Suprapubic skin (tissue), 4 donors: ENCODE measurements around the gene LLGL2. TPM values are rescaled to one million over a fixed set of nuclear protein-coding genes. Genes with fewer than 3 reads are reported as not detected.

ENCODE experiments used
- DNase-seq, 2 donors: peaks; one replicate each; pipeline ENCODE4 v3.0.0-alpha.2; 2019; ENCODE audit warnings: low spot score in 2 of 2
- H3K27ac ChIP-seq: fragments of 200-600 bp; sonication (generic); one replicate; pipeline ENCODE4 v1.5.1; 2019
- H3K27me3 ChIP-seq: fragments of 200-600 bp; sonication (generic); one replicate; pipeline ENCODE4 v1.5.1; 2019
- H3K36me3 ChIP-seq: fragments of 200-600 bp; sonication (generic); one replicate; pipeline ENCODE4 v1.5.1; 2019
- H3K4me1 ChIP-seq: fragments of 200-600 bp; sonication (generic); one replicate; pipeline ENCODE4 v1.5.1; 2019
- H3K4me3 ChIP-seq: fragments of 200-600 bp; sonication (generic); one replicate; pipeline ENCODE4 v1.5.1; 2019; ENCODE audit warnings: mild to moderate bottlenecking
- H3K9me3 ChIP-seq: fragments of 200-600 bp; sonication (generic); one replicate; pipeline ENCODE4 v1.5.1; 2019
- EP300 ChIP-seq: sonication (generic); formaldehyde crosslinking; IDR thresholded peaks from one replicate; pipeline ENCODE4 v1.6.1; 2017; ENCODE audit warnings: antibody characterized with exemption
- POLR2A ChIP-seq, 2 donors: fragments of 450-650 bp; IDR thresholded peaks; one replicate each; pipeline ENCODE4 v1.6.1; 2017; ENCODE audit warnings: antibody characterized with exemption in 2 of 2, mild to moderate bottlenecking in 2 of 2, moderate library complexity in 2 of 2
- POLR2AphosphoS5 ChIP-seq, 3 donors: sonication (generic); formaldehyde crosslinking; IDR thresholded peaks; one replicate each; pipeline ENCODE4 v1.6.1; 2017; ENCODE audit warnings: antibody characterized with exemption in 3 of 3
- WGBS: methylation state at CpG from one replicate; pipeline ENCODE4 v1.1.5; 2018; 5-methylcytosine and 5-hydroxymethylcytosine counted together
- total RNA-seq, 4 donors: library from RNA; depleted of rRNA; stranded (reverse); fragments of >200 nt; gene quantifications; one replicate each; pipeline ENCODE4 v1.1.0, GENCODE V29; 2016
- TF ChIP-seq, protein P1 (sequence below), 2 donors: fragments of 200-600 bp in 1 of 2; fragments of 450-650 bp in 1 of 2; sonication (generic) in 1 of 2; IDR thresholded peaks; one replicate each; pipeline ENCODE4 v1.5.1; 2016 to 2019; ENCODE audit warnings: antibody characterized with exemption in 2 of 2, mild to moderate bottlenecking in 1 of 2, moderate library complexity in 1 of 2

The LLGL2 gene
- total RNA-seq, 4 donors from 2014 or later = 75.3 to 114 (median 78.4) TPM

DNA sequence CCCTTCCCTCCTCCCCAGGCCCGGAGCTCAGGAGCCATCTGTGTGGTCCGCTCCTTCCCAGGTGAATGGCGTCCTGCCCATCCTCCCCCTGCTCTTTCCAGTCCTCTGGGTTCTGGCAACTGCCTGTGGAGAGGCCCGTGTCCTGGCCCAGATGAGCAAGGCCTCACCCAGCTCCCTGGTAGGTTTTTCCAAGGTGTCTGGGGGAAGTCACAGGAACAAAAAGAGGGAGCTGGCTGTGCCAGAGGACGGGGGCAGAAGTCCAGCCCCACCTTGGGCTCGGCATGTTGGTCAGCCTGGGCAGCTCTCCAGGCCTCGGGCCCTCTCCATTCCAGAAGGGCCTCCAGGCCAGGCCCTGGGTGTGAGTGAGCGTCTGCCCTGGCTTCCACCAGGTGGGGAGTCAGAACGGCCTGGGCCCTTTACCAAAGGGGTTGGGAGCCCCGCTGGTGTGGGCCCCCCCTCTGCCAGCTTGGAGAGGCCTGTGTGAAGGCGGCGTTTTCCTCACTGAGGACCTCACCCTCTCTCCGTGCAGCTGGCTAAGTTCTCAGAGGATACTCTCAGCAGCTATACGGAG lies 35.2 kb upstream of the LLGL2 start:
- Histone ChIP-seq H3K27ac (no peak overlapping the region), H3K36me3 (peaks cover 51% of the 10 kb centered on the region), H3K4me1 (peaks cover 25% of the 10 kb centered on the region), H3K9me3 (no peaks in the 10 kb centered on the region), H3K4me3 (no peak overlapping the region), H3K27me3 (no peaks in the 10 kb centered on the region)
- 65% methylated on average over 10 of the region's 14 CpGs for WGBS
- no peak for DNase-seq
- TF ChIP-seq POLR2AphosphoS5 (IDR thresholded peaks at IDR 0.05) (no peak), EP300 (no peak), POLR2A (IDR thresholded peaks at IDR 0.05) (no peak)
- TF ChIP-seq, protein P1, sequence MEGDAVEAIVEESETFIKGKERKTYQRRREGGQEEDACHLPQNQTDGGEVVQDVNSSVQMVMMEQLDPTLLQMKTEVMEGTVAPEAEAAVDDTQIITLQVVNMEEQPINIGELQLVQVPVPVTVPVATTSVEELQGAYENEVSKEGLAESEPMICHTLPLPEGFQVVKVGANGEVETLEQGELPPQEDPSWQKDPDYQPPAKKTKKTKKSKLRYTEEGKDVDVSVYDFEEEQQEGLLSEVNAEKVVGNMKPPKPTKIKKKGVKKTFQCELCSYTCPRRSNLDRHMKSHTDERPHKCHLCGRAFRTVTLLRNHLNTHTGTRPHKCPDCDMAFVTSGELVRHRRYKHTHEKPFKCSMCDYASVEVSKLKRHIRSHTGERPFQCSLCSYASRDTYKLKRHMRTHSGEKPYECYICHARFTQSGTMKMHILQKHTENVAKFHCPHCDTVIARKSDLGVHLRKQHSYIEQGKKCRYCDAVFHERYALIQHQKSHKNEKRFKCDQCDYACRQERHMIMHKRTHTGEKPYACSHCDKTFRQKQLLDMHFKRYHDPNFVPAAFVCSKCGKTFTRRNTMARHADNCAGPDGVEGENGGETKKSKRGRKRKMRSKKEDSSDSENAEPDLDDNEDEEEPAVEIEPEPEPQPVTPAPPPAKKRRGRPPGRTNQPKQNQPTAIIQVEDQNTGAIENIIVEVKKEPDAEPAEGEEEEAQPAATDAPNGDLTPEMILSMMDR (IDR thresholded peaks at IDR 0.05) = no peak

DNA sequence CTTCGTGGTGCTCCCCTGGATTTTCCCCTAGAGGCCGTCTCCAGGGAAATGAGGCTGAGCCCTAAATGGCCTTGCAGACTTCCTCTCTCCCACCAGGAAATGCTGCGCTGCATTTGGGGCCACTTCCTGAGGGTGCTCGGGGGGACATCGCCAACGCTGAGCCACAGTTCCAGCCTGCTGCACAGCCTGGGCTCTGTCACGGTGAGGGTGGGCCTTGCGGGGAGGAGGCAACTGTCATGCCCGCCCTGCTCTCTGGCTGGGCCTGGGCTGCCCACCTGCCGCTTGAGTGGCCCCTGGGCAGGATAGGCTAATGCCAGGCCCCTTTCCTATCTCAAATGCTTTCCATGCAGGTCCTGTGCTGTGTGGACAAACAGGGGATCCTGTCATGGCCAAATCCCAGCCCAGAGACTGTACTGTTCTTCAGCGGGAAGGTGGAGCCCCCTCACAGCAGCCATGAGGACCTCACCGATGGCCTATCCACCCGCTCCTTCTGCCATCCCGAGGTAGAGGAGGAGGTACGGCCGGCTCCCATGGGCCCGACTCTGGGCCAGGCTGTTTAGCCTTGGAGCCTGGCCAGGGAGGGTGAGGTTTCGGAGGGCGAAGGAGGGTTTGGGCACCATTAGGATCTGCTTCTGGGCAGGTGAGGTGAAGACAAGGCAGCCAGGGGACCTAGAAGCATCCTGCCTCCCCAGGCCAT lies 34.4 kb upstream of the LLGL2 start:
- 76% methylated on average over 3 of the region's 19 CpGs for WGBS
- TF ChIP-seq, protein P1 (IDR thresholded peaks at IDR 0.05) = no peak
- TF ChIP-seq EP300 (no peak), POLR2AphosphoS5 (IDR thresholded peaks at IDR 0.05) (no peak), POLR2A (IDR thresholded peaks at IDR 0.05) (no peak)
- H3K36me3 ChIP-seq = peaks cover 57% of the 10 kb centered on the region
- no peak overlapping the region for H3K27ac ChIP-seq
- H3K4me1 ChIP-seq = peaks cover 20% of the 10 kb centered on the region
- no peak for DNase-seq
- H3K4me3 ChIP-seq = no peak overlapping the region
- H3K27me3 ChIP-seq = no peaks in the 10 kb centered on the region
- no peaks in the 10 kb centered on the region for H3K9me3 ChIP-seq

GRCh38 chr17:75491680-75492079 lies 33.8 kb upstream of the LLGL2 start:
- Histone ChIP-seq H3K36me3 (peaks cover 57% of the 10 kb centered on the region), H3K27ac (no peak overlapping the region)

DNA sequence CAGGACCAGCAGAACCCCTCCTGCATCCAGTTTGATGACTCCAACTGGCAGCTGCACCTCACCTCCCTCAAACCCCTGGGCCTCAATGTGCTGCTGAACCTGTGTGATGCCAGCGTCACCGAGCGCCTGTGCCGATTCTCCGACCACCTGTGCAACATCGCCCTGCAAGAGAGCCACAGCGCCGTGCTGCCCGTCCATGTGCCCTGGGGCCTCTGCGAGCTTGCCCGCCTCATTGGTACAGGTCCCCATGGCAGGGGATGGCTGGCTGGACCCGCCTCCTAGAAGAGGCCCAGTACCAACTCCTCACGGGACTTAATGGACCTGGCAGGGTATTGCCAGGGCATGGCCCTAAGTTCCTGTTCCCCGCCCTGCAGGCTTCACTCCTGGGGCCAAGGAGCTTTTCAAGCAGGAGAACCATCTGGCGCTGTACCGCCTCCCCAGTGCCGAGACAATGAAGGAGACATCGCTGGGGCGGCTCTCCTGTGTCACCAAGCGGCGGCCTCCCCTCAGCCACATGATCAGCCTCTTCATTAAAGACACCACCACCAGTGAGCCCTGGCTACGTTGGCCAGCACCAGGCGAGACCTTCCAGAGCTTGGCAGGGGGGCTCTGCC lies 32.8 kb upstream of the LLGL2 start:
- Histone ChIP-seq H3K27ac (no peak overlapping the region), H3K9me3 (no peaks in the 10 kb centered on the region), H3K36me3 (peaks cover 65% of the 10 kb centered on the region), H3K4me3 (no peak overlapping the region), H3K4me1 (peaks cover 6% of the 10 kb centered on the region), H3K27me3 (no peaks in the 10 kb centered on the region)
- WGBS = 85% methylated on average over 8 of the region's 23 CpGs
- TF ChIP-seq POLR2A (IDR thresholded peaks at IDR 0.05) (no peak), EP300 (no peak), POLR2AphosphoS5 (IDR thresholded peaks at IDR 0.05) (no peak)
- TF ChIP-seq, protein P1 (IDR thresholded peaks at IDR 0.05) = no peak
- no peak for DNase-seq

More at GRCh38 chr17:75491680-75492079, 33.8 kb upstream of the LLGL2 start:
- Histone ChIP-seq H3K9me3 (no peaks in the 10 kb centered on the region), H3K4me1 (peaks cover 16% of the 10 kb centered on the region), H3K4me3 (no peak overlapping the region), H3K27me3 (no peaks in the 10 kb centered on the region)
- 89% methylated on average over 7 of the region's 15 CpGs for WGBS
- no peak for DNase-seq
- TF ChIP-seq, protein P1 (IDR thresholded peaks at IDR 0.05) = no peak
- TF ChIP-seq EP300 (no peak), POLR2A (IDR thresholded peaks at IDR 0.05) (no peak), POLR2AphosphoS5 (IDR thresholded peaks at IDR 0.05) (no peak)

- 90% methylated on average over 4 of the region's 23 CpGs for WGBS
- no peak for DNase-seq
- Histone ChIP-seq H3K4me1 (no peaks in the 10 kb centered on the region), H3K27ac (no peak overlapping the region), H3K27me3 (no peaks in the 10 kb centered on the region), H3K4me3 (no peak overlapping the region), H3K9me3 (no peaks in the 10 kb centered on the region), H3K36me3 (peaks cover 74% of the 10 kb centered on the region)
- TF ChIP-seq POLR2A (IDR thresholded peaks at IDR 0.05) (no peak), POLR2AphosphoS5 (IDR thresholded peaks at IDR 0.05) (no peak)
- TF ChIP-seq, protein P1 (IDR thresholded peaks at IDR 0.05) = no peak
Observed at GRCh38 chr17:75493476-75494129, 31.9 kb upstream of the LLGL2 start.
